ENCODE data around the gene FNDC4. TPM values are rescaled to one million over a fixed set of nuclear protein-coding genes. Genes with fewer than 3 reads are reported as not detected.

The FNDC4 gene, protein sequence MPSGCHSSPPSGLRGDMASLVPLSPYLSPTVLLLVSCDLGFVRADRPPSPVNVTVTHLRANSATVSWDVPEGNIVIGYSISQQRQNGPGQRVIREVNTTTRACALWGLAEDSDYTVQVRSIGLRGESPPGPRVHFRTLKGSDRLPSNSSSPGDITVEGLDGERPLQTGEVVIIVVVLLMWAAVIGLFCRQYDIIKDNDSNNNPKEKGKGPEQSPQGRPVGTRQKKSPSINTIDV
- 24.2 and 25.1 TPM in 2 replicates for total RNA-seq

DNA sequence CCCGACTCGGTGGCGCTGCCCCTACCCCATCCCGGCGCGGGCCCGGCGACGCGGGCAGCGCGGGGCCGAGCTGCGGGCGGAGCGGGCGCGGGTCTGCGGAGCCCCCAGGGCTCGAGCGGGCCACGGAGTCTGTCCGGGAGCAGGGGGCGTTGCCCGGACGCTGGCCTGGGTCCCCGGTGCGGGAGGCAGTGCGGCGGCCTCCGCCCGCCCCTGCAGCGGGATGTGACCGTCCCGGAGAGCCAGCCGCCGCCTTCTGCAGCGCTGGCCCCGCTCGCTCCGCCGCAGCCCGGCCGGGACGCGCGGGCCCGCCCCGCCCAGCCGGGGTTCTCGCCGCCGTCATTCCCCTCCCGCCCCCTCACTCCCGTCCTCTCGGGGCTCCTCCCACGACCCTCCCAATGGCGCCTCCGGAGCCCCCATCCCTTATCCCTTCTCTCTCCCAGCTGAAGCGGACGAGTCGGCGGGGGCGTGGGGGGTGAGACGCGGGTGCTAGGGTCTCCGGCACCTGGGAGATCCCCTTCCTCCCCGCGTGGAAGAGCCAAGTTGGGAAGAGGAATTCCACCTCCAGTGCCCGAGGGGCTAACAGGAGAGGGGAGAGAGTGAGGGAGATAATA lies at the start of gene FNDC4:
Gene FNDC4 (minus strand): TSS at position 257 of the 611 bp plus-strand sequence. CDS start 521 bp downstream, outside the sequence.

DNA sequence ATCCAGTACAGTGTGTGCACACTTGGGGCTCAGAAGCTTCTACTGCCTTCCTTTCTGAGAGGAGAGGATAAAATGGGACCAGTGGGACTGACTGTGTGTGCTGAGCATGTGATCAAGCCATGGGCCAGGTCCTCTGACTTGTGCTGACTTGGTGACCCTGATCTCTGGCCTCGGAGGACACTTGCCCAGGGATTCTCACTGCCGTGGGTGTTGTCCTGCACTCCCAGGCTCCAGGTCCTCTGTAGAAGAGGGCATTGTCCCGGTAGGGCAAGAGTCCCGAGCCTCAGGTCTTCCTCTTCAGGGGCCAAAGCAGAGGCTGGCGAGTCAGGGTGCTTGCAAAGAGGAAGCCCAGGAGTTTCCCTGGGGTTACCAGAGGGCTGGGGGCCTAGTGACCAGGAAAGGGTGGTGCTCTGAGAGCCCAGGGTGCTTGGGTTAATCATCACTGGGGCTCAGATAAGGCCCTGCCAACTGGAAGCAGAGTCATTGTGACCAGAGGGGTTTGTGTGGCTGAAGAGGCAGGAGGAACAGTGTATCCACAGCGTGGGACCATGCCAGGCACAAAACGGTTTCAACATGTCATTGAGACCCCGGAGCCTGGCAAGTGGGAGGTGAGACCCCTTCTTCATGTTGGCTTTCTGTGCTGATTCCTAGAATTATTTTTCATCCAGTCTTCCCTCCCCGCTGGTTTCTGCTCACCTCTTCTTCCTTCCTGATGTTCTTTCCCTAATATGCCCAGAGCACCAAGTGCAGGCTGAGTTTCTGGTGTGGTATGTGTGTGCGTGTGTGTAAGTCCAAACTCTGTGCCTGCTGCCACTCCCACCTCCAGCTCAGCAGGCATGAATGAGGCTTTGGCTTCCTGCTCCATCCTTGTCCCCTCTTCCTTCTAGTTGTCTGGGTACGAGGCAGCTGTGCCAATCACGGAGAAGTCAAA lies 1.6 kb upstream of the FNDC4 start, which contains the start of gene GCKR:
Gene GCKR (plus strand): TSS at position 483 of the 931 bp plus-strand sequence. CDS start 66 bp downstream, at position 549.

DNA sequence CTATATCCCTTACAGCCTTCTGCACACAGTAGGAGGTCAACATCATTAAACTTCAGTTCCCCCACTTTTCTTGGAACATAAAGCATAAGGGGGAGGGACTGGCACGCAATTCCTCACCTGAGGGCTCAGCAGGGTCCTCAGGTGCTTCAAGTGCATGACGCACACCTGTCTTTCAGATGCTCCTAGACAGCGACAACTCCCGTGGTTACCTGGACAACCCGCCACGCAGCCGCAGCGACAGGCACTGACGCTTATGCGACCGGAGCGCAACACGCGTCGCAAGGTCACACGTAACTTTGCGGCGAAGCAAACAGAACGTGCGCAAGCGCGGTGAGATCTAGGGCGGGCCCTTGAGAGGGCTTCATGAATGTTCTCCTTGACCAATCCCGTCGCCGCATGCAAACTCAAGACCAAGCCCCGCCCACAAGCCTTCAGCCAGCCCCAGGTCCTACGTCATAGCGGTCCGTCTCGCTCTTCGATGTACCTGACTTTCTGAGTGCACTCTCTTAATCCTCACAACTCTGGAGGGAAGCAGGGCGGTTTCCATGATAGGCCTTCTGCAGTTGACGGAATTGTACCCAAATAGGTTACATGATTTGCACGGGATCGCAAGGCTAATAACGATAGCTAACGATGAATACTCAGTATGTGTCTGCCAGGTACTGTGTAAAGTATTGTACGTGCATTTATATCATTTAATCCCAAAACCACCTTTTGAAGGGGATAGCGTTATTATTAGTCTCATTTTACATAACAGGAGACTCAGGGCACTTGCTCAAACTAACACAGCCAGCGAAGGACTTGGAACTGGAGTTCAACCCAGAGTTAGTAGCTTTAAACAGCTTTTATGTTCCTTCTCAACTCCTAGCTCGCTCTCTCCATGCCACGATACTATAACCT lies 5.3 kb downstream of the FNDC4 start, which contains the start of gene IFT172:
Gene IFT172 (minus strand): TSS at position 246 of the 900 bp plus-strand sequence. CDS start 90 bp downstream, at position 156.

DNA sequence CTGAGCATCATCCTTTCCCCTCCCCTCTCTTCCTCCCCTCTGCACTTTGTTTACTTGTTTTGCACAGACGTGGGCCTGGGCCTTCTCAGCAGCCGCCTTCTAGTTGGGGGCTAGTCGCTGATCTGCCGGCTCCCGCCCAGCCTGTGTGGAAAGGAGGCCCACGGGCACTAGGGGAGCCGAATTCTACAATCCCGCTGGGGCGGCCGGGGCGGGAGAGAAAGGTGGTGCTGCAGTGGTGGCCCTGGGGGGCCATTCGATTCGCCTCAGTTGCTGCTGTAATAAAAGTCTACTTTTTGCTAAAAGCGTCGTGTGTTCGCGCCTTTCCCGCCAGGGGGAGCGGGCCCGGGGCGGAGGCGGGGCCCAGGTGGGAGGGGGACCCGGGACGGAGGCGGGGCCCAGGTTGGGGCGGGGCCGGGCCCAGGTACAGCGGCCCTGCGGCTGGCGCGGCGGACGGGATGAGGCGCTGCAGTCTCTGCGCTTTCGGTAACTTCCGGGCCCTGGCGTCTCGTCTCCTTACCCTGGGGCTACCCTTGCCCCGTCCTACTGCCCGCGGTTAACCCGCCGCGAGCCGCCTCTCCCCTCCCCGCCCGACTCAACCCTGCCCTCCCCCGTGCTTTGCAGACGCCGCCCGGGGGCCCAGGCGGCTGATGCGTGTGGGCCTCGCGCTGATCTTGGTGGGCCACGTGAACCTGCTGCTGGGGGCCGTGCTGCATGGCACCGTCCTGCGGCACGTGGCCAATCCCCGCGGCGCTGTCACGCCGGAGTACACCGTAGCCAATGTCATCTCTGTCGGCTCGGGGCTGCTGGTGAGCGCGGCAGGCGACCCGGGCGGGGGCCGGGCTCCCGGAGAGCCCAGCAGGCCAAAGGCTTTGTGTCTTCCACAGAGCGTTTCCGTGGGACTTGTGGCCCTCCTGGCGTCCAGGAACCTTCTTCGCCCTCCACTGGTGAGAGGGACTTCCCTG lies 52.8 kb downstream of the FNDC4 start, which contains the start of gene KRTCAP3:
Gene KRTCAP3 (plus strand): TSS at position 424 of the 962 bp plus-strand sequence. CDS start 32 bp downstream, at position 456.

Small RNA genes lying within 50 kb of the gene (small RNA-seq; reads per million reads assigned to genes)
- not detected for gene RNU6-986P

Other genes with a start within 250 kb of the FNDC4 start
- under 0.01 TPM in 1 of 2 replicates, not detected in the other for gene SLC30A3, start 232.2 kb downstream of the FNDC4 start, total RNA-seq
- gene DNAJC5G, start 219.8 kb downstream of the FNDC4 start, total RNA-seq, result not detected in 2 replicates
- not detected in 2 replicates for gene TRIM54, start 212.8 kb downstream of the FNDC4 start, total RNA-seq
- 0.39 and 1.4 TPM in 2 replicates for gene UCN, start 186.8 kb downstream of the FNDC4 start, total RNA-seq
- gene MPV17, start 172.1 kb downstream of the FNDC4 start, total RNA-seq, result 95.4 and 108 TPM in 2 replicates
- 25.7 and 31.5 TPM in 2 replicates for gene GTF3C2, start 138.4 kb downstream of the FNDC4 start, total RNA-seq
- 26.1 and 27.3 TPM in 2 replicates for gene EIF2B4, start 124.9 kb downstream of the FNDC4 start, total RNA-seq
- gene SNX17, start 124.6 kb downstream of the FNDC4 start, total RNA-seq, result 127 and 145 TPM in 2 replicates
- gene ZNF513, start 114.5 kb downstream of the FNDC4 start, total RNA-seq, result 5.4 and 6.5 TPM in 2 replicates
- gene PPM1G, start 85.6 kb downstream of the FNDC4 start, total RNA-seq, result 51.8 and 52.4 TPM in 2 replicates
- 135 and 145 TPM in 2 replicates for gene NRBP1, start 66.6 kb downstream of the FNDC4 start, total RNA-seq
- not detected in 2 replicates for gene KRTCAP3, start 52.8 kb downstream of the FNDC4 start, total RNA-seq
- 29.3 and 30.7 TPM in 2 replicates for gene IFT172, start 5.5 kb downstream of the FNDC4 start, total RNA-seq
- gene GCKR, start 1.6 kb upstream of the FNDC4 start, total RNA-seq, result 0.43 and 0.78 TPM in 2 replicates
- 25.6 and 25.9 TPM in 2 replicates for gene ZNF512, start 87.8 kb upstream of the FNDC4 start, total RNA-seq
- 1.8 and 2.3 TPM in 2 replicates for gene CCDC121, start 133.8 kb upstream of the FNDC4 start, total RNA-seq
- gene GPN1, start 133.8 kb upstream of the FNDC4 start, total RNA-seq, result 35.8 and 37.5 TPM in 2 replicates
- gene SUPT7L, start 168.4 kb upstream of the FNDC4 start, total RNA-seq, result 35.9 and 41.4 TPM in 2 replicates
- 29.8 and 31.8 TPM in 2 replicates for gene SLC4A1AP, start 168.7 kb upstream of the FNDC4 start, total RNA-seq

All from articular chondrocyte of knee joint (primary cell).